Endothelial cell (in vitro differentiated cells): ENCODE results near the gene MUC6. TPM values are rescaled to one million over a fixed set of nuclear protein-coding genes. Genes with fewer than 3 reads are reported as not detected.

Experiments used
- DNase-seq: peaks from one replicate; pipeline ENCODE4 v3.0.0; 2021; ENCODE audit warnings: low spot score
- H3K27ac Mint-ChIP-seq: one replicate; pipeline ENCODE4 v1.8.0; 2021; ENCODE audit warnings: mixed read lengths, inconsistent platforms; ENCODE audit not compliant: unreplicated experiment
- H3K27me3 Mint-ChIP-seq: one replicate; pipeline ENCODE4 v1.8.0; 2021; ENCODE audit warnings: mild to moderate bottlenecking, moderate library complexity, mixed read lengths, inconsistent platforms; ENCODE audit not compliant: unreplicated experiment
- H3K36me3 Mint-ChIP-seq: one replicate; pipeline ENCODE4 v1.8.0; 2021; ENCODE audit warnings: mild to moderate bottlenecking, low read depth, mixed read lengths, inconsistent platforms; ENCODE audit not compliant: unreplicated experiment
- H3K4me1 Mint-ChIP-seq: one replicate; pipeline ENCODE4 v1.8.0; 2021; ENCODE audit warnings: mild to moderate bottlenecking, mixed read lengths, inconsistent platforms; ENCODE audit not compliant: unreplicated experiment
- H3K4me3 Mint-ChIP-seq: one replicate; pipeline ENCODE4 v1.8.0; 2021; ENCODE audit warnings: mild to moderate bottlenecking, mixed read lengths, inconsistent platforms; ENCODE audit not compliant: unreplicated experiment
- H3K9me3 Mint-ChIP-seq: one replicate; pipeline ENCODE4 v1.8.0; 2021; ENCODE audit warnings: mixed read lengths, inconsistent platforms; ENCODE audit not compliant: unreplicated experiment
- CTCF ChIP-seq: fragments of 200-600 bp; sonication (generic); IDR thresholded peaks from one replicate; pipeline ENCODE4 v1.5.0; 2021; ENCODE audit warnings: antibody characterized with exemption; ENCODE audit not compliant: unreplicated experiment
- total RNA-seq: library from RNA; stranded (reverse); fragmentation: NEBNext Ultra II Directional; extraction: Animal tissue kit (Norgen Biotek cat#: 25700); gene quantifications from one replicate; pipeline ENCODE4 v1.2.1, GENCODE V29; 2021; ENCODE audit not compliant: unreplicated experiment

MUC6 gene
- total RNA-seq, 1 donor from 2014 or later, result not detected

GRCh38 chr11:995752-996420 lies 40.6 kb downstream of the MUC6 start:
- TF ChIP-seq CTCF, result no peak
- Mint-ChIP-seq H3K27me3 (peaks cover 27% of the 10 kb centered on the region), H3K36me3 (peaks cover 38% of the 10 kb centered on the region), H3K9me3 (no peaks in the 10 kb centered on the region), H3K4me3 (peak overlapping the region; percentile 77), H3K27ac (peak overlapping the region; percentile 89), H3K4me1 (peaks cover 10% of the 10 kb centered on the region)
- DNase-seq, result no peak

- Mint-ChIP-seq H3K4me3 (peak overlapping the region; percentile 80), H3K9me3 (no peaks in the 10 kb centered on the region), H3K27me3 (peaks cover 22% of the 10 kb centered on the region), H3K4me1 (peaks cover 10% of the 10 kb centered on the region), H3K36me3 (peaks cover 36% of the 10 kb centered on the region), H3K27ac (peak overlapping the region; percentile 72)
- DNase-seq, result no peak
- no peak for TF ChIP-seq CTCF
Measured at GRCh38 chr11:995044-995751, 41.3 kb downstream of the MUC6 start.

GRCh38 chr11:993632-994167 lies 42.8 kb downstream of the MUC6 start:
- no peak for DNase-seq
- H3K27ac Mint-ChIP-seq, result no peak overlapping the region
- no peaks in the 10 kb centered on the region for H3K9me3 Mint-ChIP-seq

GRCh38 chr11:992577-992976 lies 43.9 kb downstream of the MUC6 start:
- Mint-ChIP-seq H3K36me3 (peaks cover 49% of the 10 kb centered on the region), H3K9me3 (no peaks in the 10 kb centered on the region), H3K27me3 (peaks cover 27% of the 10 kb centered on the region), H3K27ac (peak overlapping the region; percentile 77), H3K4me3 (peak overlapping the region; percentile 73), H3K4me1 (peaks cover 10% of the 10 kb centered on the region)
- no peak for DNase-seq
- TF ChIP-seq CTCF, result no peak

More at GRCh38 chr11:993632-994167, 42.8 kb downstream of the MUC6 start:
- Mint-ChIP-seq H3K4me1 (peaks cover 10% of the 10 kb centered on the region), H3K4me3 (no peak overlapping the region), H3K36me3 (peaks cover 43% of the 10 kb centered on the region), H3K27me3 (peaks cover 21% of the 10 kb centered on the region)
- TF ChIP-seq CTCF, result no peak
